GM11168 (cell line): ENCODE measurements around the gene RHEB.

Experiments used
- in situ Hi-C: fragments of 300-500 bp; cut with MboI; formaldehyde crosslinking; loops from one replicate; pipeline ENCODE4 v1.12.0; 2022; ENCODE audit warnings: low sequenced_read_pairs; ENCODE audit not compliant: unreplicated experiment

RHEB gene

GRCh38 chr7:151452680-151453325 is 66.9 kb downstream of the RHEB start:
- in situ Hi-C loops: no loop called here

- in situ Hi-C loops: no loop called here
Observed at GRCh38 chr7:151451626-151452571, 67.8 kb downstream of the RHEB start.

GRCh38 chr7:151451156-151451555 is 68.5 kb downstream of the RHEB start:
- in situ Hi-C loops: no loop called here

GRCh38 chr7:151449990-151450389 is 69.7 kb downstream of the RHEB start:
- in situ Hi-C loops: no loop called here

GRCh38 chr7:151448261-151449252 is 71.1 kb downstream of the RHEB start:
- in situ Hi-C loops: no loop called here

- in situ Hi-C loops: no loop called here
Observed at GRCh38 chr7:151447901-151448260, 71.8 kb downstream of the RHEB start.

GRCh38 chr7:151447312-151447711 is 72.4 kb downstream of the RHEB start:
- in situ Hi-C loops: no loop called here

- in situ Hi-C loops: no loop called here
Observed at GRCh38 chr7:151446412-151446811, 73.3 kb downstream of the RHEB start.

- in situ Hi-C loops: no loop called here
Observed at GRCh38 chr7:151444632-151445031, 75.1 kb downstream of the RHEB start.

- in situ Hi-C loops: no loop called here
Observed at GRCh38 chr7:151442776-151443496, 76.8 kb downstream of the RHEB start.

- in situ Hi-C loops: no loop called here
Observed at GRCh38 chr7:151440799-151441445, 78.8 kb downstream of the RHEB start.

GRCh38 chr7:151439855-151440798 is 79.6 kb downstream of the RHEB start, which contains the start of gene CRYGN:
TSS of gene CRYGN (minus strand) at chr7:151440141. CDS start at chr7:151439917, 224 bp downstream.
- in situ Hi-C loops: no loop called here

- in situ Hi-C loops: no loop called here
Observed at GRCh38 chr7:151438864-151439601, 80.7 kb downstream of the RHEB start.

GRCh38 chr7:151437866-151438516 is 81.7 kb downstream of the RHEB start:
- in situ Hi-C loops: no loop called here

GRCh38 chr7:151437159-151437553 is 82.5 kb downstream of the RHEB start:
- in situ Hi-C loops: no loop called here

- in situ Hi-C loops: no loop called here
Observed at GRCh38 chr7:151436446-151437158, 83.1 kb downstream of the RHEB start.
